NCI-H69 (cell line): ENCODE measurements around the gene TSPAN1.

Experiments
- DNase-seq: peaks from one replicate; lab custom pipeline; 2025; lab: John Stamatoyannopoulos, UW

Gene TSPAN1, protein sequence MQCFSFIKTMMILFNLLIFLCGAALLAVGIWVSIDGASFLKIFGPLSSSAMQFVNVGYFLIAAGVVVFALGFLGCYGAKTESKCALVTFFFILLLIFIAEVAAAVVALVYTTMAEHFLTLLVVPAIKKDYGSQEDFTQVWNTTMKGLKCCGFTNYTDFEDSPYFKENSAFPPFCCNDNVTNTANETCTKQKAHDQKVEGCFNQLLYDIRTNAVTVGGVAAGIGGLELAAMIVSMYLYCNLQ

DNA sequence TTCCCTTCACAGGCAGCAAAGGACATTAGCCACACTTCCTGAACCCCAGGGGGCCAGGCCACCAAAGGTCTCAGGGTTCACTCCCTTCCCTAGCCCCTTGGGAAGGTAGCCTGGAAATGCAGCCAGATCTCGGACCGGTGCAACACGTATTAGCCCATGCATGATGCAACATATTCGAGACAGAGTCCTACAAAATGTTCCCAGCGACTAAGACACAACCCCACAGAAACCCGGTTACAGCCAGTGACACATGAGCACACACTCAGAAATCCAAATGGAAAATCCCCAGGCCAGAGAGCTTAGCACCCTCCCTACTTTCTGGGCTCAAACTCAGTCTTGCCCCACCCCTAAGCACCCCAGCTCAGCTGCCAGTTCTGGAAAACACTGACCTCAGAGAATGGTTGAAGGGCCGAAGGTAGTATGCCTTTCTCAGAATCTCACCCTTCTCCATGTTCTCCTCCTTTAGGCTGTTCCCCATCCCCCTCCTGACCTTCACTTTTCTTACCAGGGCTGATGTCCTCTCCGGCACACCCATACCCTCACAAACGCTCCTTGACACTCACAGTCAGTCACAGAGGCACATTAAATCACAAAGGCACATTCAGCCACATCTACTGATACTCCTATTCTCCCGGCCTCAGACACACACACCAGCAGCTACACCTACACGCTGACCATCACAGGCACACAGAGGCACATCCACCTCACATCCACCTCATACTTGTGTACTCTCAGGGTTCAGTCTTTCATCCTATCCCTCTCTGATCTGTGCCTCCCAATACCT is at the start of gene TSPAN1:
TSPAN1 (plus strand) TSS at position 640 of the 784 bp plus-strand sequence. CDS start 6,021 bp downstream, outside the sequence.
- DNase-seq: no peak

DNA sequence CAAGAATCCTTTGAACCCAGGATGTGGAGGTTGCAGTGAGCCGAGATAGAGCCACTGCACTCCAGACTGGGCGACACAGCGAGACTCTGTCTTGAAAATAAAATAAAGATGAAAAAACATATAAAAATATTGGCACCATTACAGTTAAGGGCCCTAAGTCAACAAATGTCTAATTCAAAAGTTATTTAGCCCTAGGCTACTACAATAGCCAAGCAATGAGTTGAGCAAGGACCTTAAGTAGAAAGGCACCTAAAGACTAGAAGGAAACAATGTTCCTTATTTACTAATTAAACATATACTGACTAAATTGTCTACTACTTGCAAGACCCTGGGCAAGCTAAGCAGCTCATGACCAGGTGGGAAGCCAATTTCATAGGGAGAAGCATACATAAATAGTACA is 46.5 kb upstream of the TSPAN1 start:
- peak; percentile 18 for DNase-seq

DNA sequence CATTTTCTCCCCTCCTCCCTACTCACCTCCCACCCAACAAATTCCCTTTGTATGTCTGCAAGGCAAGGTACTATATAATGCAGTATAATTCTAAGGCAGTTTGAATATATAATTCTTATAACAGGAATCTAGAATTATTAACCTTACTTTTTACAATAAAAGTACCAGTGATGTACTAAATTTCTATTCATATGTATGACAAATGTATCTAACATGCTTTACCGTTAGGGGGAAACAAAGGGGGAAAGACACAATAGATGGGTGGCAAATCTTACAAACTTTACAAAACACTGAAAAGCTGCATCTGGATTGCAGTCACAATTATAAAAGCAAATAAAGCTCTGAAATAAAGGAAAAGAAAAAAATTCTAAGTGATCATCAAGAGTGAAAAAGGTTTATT is 44.8 kb upstream of the TSPAN1 start:
- peak; percentile 19 for DNase-seq

DNA sequence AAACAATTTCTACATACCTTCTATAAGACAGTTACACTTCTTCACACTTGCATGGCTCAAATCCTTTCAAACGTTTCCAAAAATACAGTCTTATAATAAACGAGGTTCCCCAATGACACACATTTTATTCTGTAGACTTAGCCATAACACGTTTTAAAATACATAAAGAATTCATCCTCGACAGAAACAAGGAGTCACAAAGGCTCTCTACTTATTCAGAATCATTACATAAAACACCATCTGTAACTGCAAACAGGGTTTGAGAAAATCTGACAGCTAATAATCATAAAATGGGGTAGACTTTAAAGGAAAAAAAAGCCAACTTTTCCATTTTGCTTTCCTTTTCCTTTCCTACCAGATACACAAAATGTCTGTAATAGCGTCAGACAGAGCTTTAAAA is 44.3 kb upstream of the TSPAN1 start:
- no peak for DNase-seq

DNA sequence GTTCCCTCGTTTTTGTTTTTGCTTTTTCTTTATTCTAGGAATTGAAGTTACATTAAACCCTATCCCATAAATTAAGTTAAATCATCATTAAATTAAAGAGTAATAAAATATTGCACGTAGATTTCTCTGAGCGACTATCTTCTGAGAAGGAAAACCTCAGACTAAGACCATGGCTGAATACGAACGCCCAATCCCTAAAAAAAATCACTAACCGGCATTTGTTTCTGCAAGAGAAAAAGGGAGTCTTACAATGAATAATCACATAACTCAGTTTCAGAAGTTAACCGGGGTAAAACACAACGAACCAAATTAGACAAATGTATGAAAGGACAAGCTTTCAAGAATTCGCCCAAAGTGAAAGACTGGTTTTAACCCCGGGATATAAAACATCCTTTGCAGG is 43.8 kb upstream of the TSPAN1 start:
- peak; percentile 26 for DNase-seq

DNA sequence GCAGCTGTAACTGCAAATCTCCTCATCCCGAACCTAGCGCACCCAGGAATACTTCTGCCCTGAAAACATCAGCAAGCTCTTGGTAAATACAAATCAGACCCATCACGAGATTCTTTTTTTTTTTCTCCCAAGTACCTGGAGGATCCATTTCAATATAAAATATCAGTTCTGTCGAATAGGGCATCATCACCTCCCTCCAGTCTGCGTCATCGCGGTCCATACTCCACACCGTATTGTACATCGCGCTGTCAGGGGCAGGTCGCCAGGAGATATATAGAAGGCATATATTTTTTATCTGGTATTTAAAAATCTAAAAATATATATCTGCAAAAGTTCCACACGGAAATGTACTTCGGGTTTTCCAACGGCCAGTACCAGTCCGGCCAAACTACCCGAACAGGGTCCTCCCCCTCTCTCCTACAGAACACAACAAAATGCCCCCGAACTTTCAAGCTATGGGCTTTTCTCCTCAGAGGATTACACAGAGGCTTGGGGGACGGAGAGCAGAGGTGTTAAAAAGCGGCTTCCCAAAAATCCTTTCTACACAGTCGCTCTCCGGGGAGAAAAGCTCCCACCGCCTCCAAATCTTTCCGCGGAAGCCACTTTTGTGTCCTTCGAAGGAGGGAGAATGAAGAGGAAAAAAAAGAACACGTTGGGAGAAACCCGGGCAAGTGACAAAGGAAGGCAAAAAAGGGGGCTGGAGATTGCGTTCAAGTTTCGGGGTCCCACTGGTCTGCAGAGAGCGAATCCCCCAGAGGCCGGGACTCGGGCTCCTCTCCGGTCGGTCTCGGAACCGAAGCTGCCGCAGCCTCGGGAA is 43.0 kb upstream of the TSPAN1 start:
- peak; percentile 69 for DNase-seq

DNA sequence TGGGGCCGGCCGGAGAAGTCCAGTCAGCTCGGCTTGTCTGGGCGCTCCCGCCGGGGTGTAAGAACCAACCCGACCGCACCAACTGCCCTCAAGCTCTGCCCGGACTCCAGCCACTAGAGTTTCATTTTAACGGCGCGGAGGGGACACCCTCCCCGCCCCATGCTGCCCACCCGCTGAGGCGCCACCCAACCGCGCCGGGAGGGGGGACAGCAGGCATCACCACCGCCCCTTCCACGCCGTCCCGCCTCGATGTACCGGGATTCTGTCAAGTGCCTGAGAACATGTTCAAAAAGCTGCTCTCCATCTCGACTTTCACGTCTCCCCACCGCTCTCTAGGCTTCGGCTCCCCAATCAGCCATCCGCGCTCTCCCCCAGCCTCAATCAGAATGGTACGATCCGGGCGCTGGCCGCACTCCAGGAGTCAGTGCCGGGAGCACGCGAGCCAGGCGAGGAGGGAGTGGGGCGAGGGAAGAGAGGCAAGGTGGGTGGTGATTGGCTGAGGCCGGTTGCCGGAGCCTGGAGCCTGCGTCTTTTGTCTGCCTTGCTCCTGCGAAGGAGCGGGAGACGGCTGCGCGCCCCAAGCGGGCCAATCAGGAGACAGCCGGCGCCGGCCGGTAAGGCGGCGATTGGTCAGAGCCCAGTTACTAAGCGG is 42.2 kb upstream of the TSPAN1 start, which contains the start of gene PIK3R3:
PIK3R3 (minus strand) TSS at position 101 of the 652 bp plus-strand sequence. CDS start 677 bp downstream, outside the sequence.
- DNase-seq: peak; percentile 97

DNA sequence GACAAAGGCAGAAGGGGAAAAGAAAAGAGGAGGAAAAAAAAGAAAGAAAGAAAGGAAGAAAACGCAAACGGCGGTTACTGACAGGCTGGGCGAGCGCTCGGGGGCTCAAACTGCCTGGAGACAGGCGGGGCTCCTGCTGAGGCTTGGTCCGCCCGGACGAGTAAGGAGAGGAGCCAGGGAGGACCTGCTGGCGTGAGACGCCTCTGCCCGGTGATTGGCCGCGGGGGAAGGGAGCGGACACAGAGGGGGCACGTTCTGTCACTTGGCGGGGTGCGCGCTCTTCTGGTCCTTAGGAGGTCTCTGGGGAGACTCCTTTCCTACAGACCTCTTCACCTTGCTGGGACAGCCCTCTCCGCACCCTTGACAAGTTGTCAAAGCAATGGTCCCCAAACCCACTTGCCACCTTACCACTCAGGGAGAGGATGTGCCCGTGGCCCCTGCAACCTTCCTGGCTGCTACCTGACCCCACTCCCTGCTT is 41.7 kb upstream of the TSPAN1 start:
- no peak for DNase-seq

DNA sequence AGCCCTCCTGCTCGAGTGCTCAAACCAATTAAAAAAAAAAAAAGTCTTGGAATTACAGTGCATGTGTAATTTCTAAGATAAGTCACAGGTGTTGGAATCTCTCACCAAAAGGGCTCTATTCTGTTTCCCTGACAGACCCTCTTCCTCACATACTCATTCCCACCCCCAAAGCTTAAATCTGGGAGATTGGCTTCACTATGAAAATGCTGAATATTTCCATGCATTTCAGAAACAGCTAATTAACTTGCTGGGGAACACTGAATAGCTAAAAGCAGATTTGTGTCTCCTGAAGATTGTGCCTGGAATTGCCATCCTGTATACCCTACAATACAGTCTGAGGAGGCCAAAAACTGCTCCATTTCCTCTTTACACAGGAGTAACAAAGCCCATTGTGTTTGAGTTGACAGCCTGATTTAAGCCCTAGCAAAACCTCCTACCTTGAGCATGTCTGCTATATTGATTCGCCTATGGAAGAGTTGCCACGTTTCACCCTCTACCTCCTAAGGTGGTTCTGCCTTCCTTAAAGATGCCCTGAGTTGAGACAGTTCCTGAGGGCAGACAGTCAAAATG is 41.0 kb upstream of the TSPAN1 start:
- peak; percentile 70 for DNase-seq

DNA sequence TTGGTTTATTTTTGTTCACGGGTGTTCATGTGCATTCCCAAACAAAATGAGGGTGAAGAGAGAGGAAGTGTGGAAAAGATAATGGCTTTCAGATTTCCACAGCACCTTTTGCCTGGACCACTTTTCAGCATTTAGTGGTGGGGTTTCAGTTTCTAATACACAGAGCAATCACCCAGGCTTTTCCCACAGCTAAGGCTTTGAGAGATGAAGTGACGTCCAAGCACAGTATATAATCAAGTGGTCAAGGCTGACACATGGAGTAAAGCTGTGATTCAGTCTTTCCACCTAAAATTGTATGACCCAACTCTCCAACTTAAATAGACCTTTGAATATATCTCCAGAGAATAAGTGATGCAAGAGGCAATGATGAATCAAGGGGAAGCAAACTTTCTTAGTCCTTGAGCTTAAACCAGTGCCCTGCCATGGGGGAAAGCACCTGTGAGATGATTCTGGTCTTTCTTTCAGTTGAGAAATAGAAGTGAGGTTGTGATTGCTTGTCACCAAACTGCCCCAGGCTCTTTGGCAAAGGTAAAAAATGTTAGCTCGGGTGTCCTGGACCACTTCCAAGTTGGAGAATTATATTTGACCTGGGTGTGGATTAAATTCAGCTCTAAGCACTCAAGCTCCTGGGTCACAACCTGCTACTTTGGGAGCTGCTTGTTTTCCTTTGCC is 40.1 kb upstream of the TSPAN1 start:
- DNase-seq: peak; percentile 93

DNA sequence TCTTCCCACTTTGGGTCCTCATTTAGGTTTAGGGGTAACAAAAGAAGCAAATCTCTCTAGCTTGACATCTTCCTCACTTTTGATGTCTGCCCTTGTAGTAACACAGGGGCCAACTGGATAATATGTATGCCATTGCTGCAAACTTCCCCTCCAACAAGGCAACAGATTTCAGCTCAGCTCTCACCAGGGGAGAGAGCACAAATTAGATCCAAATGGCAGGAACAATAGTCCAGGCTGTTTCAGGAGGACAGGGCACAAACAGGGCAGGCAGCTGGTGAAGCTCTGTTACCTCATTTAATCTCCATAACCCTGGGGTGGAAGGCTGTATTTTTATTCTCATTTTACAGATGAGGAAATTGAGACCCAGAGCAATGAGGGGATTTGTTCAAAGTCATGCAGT is 38.2 kb upstream of the TSPAN1 start:
- DNase-seq: peak; percentile 85

DNA sequence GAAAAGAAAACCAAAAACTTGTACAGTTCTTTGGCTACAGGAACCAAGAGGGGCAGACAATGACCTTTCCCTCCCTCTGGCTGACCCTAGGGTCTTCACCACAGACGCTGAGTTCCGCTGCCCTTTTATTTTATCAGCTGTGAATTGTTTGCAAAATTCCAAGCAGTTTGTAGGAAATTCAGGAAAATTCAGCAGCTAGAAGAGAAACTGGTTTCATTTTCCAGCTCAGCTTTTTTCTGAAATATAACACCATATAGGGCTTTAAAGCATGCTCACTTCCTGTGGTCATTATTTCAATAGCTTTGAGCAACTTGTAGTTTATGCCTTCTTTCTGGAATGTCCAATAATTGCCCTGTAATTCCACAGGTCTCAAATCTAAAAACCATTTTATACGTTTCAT is 37.0 kb upstream of the TSPAN1 start:
- DNase-seq: no peak

DNA sequence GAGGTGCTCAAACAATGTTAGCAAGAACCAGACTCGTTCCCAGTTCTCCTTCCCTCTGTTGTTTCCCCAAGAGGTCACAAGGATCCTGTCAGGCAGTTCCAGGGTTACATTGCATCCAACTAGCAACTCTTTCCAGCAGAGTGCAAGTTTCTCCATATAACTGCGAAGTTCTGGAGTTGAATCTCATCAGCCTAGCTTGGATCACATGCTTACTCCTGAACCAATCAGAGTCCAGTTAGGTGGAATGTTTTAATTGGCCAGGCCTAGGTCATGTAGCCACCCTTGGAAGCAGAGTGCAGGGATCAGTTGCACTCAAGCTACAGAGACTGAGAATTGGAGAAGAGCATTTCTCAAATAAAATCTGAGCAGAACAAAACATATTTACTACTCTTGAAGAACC is 26.6 kb upstream of the TSPAN1 start:
- no peak for DNase-seq

DNA sequence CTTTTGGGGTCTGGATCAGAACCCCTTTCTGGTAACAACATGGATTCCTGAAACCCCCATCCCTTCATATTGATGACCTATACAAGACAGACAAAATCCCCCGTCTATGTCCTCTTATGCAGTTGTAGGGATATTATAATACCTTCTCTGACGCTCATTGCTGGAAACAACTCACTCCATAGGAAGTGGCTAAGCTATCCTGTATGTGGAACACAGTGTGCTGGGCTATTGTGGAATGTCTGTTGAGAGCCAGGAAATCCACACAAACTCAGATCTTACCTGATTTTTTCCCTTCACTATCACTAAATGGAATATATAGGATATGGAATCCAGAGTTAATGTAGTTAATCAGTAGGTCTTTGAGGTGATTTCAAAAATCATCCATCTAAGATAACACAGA is 24.8 kb upstream of the TSPAN1 start:
- DNase-seq: no peak

DNA sequence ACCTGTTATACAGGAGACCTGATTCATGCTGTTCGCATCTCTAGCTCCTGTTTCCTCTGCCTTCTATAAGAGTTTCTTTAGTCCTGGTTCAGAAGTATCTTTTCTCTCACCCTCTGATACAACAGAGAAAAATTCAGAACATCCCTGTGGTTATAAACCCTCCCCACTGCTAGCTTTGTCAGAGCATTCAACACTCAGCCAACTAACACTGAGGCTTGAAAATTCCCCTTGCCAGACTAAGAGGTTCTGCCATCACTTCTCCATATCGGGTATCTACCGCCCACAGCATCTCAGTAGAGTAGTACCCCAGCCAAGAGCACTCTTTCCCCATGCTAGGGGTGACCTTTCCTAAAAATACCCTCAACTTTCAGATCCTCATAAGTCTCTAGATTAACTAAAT is 22.9 kb upstream of the TSPAN1 start:
- DNase-seq: no peak

DNA sequence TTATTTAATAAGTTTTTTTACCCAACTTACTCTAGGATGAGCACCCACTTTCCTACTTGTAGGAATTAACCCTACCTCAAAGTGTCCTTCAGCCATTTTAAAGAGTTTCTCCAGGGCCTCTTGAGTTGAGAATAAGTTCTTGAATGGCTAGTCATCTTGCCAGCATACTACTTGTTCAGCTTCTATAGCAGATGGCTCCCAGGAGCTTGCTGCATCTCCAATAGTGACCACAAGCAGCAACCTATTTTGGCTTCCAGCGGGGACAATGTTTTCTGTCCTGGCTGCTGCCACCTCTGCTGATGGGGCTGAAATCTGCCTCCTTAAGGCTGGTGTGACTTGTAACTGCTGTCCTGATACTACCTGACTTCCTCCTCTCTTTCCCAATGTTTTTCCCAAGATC is 21.7 kb upstream of the TSPAN1 start:
- DNase-seq: no peak

DNA sequence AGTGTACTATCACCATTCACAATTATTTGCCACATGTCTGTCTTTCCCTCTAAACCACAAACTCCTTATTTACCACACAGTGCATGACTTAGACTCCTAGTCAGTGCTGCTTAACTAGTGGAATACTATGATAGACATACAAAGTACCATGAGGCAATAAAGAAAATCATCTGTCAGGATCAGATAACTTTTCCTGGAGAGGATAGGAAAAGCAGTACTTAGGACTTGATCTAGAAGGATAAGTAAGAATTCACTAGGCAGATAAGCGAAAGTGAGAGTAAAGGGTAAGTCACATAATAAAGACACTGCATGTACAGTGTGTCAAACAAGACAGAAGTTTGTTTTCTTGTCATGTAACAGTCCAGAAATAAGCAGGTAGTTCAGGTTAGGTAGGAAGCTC is 21.2 kb upstream of the TSPAN1 start:
- DNase-seq: no peak

DNA sequence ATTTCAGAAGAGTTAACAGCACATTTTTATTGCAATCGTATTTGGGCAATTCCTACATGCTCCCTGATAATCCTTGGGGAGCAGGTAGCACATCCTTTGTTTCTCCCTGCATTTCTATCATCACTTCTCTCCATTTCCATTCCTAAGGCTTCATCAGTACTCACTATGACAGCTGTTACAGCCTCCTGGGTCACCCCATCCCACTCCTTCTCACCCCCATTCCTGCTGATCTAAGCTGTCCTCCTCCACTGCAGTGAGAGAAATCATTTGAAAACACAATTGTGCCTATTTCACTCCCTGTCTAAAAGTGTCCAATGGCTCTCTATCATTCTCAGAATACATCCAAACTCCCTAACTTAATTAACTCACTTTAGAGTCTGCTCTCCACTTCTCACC is 17.0 kb upstream of the TSPAN1 start:
- DNase-seq: no peak

DNA sequence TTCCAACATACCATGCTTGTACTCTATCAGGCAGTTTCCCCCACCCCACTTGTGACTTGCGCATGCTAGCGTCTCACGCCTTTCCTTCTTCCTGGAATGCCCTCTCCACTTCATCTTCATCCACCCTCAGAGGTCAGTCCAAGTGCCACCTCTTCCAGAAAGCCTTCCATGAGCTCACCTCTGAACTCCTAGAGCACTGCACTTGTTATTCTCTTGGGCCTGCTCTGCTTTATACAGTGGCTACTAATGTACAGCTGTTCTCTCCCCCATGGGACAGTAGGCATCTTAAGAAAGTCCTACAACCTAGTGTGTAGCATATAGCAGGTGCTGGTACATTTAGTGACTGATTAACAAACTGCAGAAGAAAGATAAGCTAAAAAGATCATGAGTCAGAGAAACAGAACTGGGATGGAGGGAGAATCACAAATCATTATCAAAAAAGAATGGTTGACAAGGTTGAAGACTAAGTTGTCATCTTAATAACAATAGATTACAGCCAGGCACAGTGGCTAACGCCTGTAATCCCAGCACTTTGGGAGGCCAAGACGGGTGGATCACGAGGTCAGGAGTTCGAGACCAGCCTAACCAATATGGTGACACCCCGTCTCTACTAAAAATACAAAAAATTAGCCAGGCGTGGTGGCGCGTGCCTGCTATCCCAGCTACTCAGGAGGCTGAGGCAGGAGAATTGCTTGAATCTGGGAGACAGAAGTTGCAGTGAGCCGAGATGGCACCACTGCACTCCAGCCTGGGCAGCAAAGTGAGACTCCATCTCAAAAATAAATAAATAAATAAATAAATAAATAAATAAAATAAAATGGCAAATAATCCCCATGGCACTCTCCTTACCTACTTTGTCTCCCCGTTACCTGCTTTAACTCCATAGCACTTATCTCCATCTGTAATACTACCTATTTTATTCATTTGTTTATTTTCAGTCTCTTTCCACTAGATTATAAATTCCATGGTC is 16.3 kb upstream of the TSPAN1 start:
- DNase-seq: no peak

DNA sequence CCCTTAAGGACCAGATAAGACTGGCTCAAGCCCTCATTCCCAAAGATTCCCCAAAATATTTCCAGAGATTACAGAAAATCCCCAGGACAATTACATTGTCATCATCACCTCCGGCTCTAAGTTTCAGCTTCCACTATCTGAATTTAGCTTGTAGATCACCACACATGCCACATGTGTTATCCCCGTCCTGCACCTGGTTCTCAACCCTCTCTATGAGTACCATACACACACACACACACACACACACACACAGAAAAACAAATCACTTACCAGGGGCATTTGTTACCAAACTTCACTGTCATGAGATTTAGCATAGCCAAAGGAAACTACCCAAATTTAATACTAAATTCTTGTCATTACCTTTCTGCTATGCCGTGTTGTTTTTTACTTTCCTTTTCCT is 15.4 kb upstream of the TSPAN1 start:
- no peak for DNase-seq
